HG02938 (cell line): ENCODE data around the gene TSEN2.
"Not testable (repeated sequence)": the region's sequence is repeated elsewhere in the genome, so short reads cannot be mapped to it uniquely, and the experiment has no call there.

Experiments
- ATAC-seq: cut with Tn5 transposase; IDR thresholded peaks from one replicate; pipeline ENCODE4 v1.9.1; 2021; ENCODE audit warnings: mild to moderate bottlenecking, moderate library complexity; ENCODE audit not compliant: unreplicated experiment

TSEN2 gene

DNA sequence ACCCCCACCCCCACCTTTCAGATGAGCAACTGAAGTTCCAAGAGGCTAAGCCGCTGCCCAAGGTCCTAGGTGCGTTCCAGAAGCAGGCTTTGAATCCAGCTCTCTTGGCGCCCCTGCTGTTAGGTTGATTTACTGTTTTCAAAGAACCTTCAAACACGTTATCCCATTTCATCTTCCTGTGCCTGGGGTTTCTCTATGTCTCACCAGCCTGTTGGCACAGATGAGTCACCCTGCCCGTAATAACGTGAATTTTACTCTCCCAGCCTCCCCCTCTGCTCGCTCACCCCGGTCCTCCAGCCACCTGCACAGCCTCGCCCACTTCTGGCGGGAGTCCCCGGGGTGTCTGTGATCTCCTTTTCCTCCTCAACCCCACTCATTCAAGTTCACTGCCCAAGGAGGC is 13.0 kb upstream of the TSEN2 start:
- no peak for ATAC-seq

DNA sequence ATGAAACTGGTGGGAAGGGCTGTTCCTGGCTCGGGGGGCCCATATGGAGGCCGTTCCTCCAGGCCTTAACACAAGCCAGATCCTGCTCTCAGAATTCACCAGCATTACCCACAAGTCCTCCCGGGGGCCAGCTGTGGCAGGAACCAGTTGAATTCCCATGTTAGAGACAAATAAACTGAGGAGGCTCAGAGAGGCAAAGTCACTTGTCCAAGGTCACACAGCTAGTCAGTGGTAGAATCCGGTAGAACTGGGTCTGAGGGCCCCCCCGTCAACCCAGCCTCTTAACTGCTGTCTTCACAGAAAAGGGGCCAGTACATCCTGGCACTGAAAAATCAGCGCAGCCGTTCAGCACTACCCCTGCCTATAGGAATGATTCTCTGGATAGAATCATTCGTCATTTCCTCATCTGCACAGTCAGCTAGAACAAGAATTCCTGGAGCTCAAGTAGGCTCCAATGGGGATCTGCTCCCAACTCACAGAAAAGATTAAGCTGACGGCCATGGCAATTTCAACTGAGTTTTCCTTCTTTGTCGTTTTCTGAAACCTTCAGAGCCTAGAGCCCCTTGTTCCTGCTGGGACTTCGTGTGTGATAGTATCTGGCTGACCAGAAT is 12.2 kb upstream of the TSEN2 start:
- ATAC-seq = no peak

DNA sequence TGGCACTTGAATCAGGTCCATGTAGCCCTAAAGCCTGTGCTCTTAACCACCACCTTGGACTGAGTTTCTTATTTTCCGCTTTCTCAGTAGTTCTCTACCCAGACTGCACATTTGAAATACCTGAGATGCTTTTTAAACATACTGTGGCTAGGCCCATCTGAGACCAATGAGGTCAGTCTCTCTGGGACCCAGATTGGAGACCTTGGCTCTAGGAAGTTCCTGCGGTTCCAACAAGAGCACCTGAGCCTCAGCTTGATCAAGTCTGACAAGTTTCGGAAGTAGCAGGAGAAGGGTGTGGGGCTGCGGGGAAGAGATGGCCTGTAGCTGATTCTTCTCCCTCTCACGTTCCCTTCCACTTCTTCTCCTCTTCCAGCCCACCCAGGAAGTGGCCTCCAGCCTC is 11.5 kb upstream of the TSEN2 start:
- ATAC-seq = no peak

GRCh38 chr3:12473511-12473910 is 10.8 kb upstream of the TSEN2 start:
- ATAC-seq = no peak

GRCh38 chr3:12476238-12476897 is 7.9 kb upstream of the TSEN2 start:
- no peak for ATAC-seq

DNA sequence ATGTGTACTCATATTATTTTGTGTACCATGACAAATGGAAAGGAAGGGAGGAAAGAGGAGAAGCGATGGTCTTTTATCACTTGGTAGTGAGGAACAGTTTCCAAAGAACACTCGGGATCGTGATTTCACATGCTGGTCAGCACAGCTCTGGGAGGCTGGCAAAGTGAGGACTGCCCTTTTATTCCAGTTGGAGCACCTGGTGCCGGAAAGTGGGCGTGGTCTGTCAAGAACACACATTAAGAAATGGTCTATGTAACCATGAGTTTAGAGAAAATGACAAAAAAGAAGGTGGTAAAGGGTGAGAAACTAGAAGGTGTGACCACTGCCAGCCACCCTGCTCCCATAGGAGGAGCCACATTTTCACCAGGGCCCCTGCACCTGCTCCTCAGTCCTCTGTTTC is 7.0 kb upstream of the TSEN2 start:
- no peak for ATAC-seq

- no peak for ATAC-seq
These were observed 6.0 kb upstream of the TSEN2 start for GRCh38 chr3:12478326-12478725.

- not testable (repeated sequence) for ATAC-seq
These were observed 5.1 kb upstream of the TSEN2 start for GRCh38 chr3:12479198-12479597.

- ATAC-seq = no peak
These were observed 4.3 kb upstream of the TSEN2 start for GRCh38 chr3:12479919-12480427.

DNA sequence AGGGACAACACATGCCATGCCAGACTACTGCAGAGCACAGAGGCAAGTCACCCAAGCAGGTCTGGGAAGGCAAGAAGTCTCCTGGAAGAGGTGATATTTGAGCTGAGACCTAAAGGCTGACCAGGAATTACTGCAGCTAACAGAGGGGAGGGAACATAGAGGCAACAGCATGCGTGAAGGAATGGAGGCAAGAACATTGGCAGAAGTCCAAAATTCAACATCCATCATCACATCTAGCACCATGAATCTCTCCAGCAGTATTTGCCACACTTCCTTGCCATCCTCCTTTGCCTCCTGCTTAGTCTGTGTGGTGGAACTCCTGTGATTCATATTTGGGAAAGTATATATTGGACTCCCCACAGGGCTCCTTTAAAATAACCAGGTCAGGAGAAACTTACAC is 870 bp upstream of the TSEN2 start:
- ATAC-seq = no peak

GRCh38 chr3:12483872-12484197 is 445 bp upstream of the TSEN2 start:
- no peak for ATAC-seq

- ATAC-seq = no peak
These were observed 675 bp downstream of the TSEN2 start for GRCh38 chr3:12484983-12485327.

- ATAC-seq = no peak
These were observed 1.7 kb downstream of the TSEN2 start for GRCh38 chr3:12486001-12486400.

DNA sequence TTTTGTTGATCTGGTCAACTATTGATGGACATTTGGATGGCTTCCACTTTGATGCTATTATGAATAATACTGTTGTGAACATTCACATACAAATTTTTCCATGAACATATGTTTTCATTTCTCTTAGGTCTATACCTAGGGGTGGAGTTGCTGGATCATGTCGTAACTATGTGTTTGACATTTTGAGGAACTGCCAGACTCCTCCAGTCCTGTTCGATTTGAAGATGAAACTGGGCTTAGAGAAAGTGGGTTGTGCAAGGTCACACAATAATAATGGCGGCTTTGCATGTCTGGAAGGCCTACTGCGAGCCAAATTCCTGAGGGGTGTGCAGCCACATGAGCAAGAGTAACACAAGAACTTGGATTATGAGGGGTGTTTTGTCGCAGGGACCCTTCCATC is 2.6 kb downstream of the TSEN2 start:
- no peak for ATAC-seq

- ATAC-seq = no peak
These were observed 3.1 kb downstream of the TSEN2 start for GRCh38 chr3:12487336-12487735.

DNA sequence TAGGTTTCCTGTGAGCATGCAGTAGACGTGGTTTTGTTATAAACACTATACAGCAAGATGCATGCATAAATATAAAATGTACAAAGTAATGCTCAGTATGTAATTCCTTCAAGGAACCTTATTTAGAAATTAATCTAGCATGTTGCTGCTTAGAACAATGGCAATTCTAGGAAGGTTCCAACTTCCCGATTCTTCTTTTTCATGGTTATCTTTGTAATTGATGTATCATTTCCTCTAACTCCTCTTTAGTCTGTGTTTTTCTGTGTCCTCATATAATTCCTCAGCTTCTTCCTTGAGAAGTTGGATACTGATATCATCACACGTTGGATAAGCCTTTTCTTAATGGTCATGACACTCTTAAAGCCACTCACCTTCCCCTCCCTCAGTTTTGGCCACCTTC is 3.5 kb downstream of the TSEN2 start:
- no peak for ATAC-seq

DNA sequence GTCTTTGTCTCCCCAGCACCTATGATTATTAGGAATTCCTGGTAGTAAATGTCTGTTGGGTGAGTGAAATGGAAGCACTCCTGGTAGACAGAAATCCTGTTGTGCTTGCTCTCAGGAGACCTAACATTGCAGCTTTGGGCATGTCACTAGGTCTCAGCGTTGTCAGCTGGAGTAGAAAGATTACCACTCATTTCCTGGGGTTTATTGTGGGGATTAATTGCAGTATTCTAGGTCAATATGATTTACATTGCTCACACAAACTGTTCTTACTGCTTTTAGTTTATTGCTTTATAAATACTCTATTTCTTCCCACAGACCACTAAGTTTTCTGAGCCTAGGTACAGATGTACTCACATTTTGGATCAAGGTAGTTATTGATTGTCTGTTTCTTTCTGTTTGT is 5.1 kb downstream of the TSEN2 start:
- no peak for ATAC-seq

GRCh38 chr3:12489832-12490231 is 5.6 kb downstream of the TSEN2 start:
- ATAC-seq = no peak

GRCh38 chr3:12490547-12490946 is 6.3 kb downstream of the TSEN2 start:
- ATAC-seq = no peak

GRCh38 chr3:12495749-12496452 is 11.6 kb downstream of the TSEN2 start:
- ATAC-seq = no peak

DNA sequence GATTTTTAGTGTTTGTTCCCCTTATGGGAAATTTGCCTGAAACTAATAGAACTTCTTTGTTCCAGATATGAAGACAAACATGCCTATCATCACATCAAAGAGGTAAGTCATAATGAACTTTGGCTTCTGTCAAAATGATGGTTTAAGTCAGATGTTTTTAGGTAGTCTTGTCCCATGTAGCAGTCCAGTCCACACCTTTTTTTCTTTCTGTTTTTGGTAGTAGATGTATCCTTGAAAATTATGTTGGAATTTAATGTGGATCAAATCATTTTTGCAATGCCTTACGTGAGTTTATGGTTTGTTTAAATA is 12.1 kb downstream of the TSEN2 start:
- no peak for ATAC-seq

- no peak for ATAC-seq
These were observed 15.2 kb downstream of the TSEN2 start for GRCh38 chr3:12499474-12499873.
